K562 (cell line): ENCODE measurements around the gene ZBTB26. TPM values are rescaled to one million over a fixed set of nuclear protein-coding genes. Genes with fewer than 3 reads are reported as not detected.

ENCODE experiments used
- BCOR ChIP-seq: fragments of 450-650 bp; IDR thresholded peaks from 2 replicates; pipeline ENCODE4 v1.6.1; 2016
- CCAR2 ChIP-seq: fragments of 200-400 bp; formaldehyde crosslinking; IDR thresholded peaks from 2 replicates; pipeline ENCODE4 v1.6.1; 2017; ENCODE audit warnings: mild to moderate bottlenecking, low read depth, low read length
- ELF4 ChIP-seq: fragments of 450-650 bp; formaldehyde crosslinking; IDR thresholded peaks from 2 replicates; pipeline ENCODE4 v1.4.0; 2022; ENCODE audit warnings: missing genetic modification characterization
- FOXA3 ChIP-seq, 2 experiments: fragments of 450-650 bp in 1 of 2; sonication (generic) in 1 of 2; formaldehyde crosslinking; IDR thresholded peaks in 1 of 2; conservative IDR thresholded peaks in 1 of 2; 2 replicates each; pipeline versions ENCODE4 v1.4.0 to v1.8.0; 2020 to 2022; ENCODE audit warnings: mild to moderate bottlenecking in 2 of 2, missing genetic modification reagents in 1 of 2
- NCOA2 ChIP-seq, 2 experiments: fragments of 450-650 bp; IDR thresholded peaks; 2 replicates each; pipeline ENCODE4 v1.6.1; 2018; ENCODE audit warnings: mild to moderate bottlenecking in 2 of 2, moderate library complexity in 1 of 2; ENCODE audit not compliant: partially characterized antibody in 2 of 2
- NELFE ChIP-seq: IDR thresholded peaks from 2 replicates; pipeline ENCODE4 v1.6.1; 2011; ENCODE audit warnings: mild to moderate bottlenecking; ENCODE audit not compliant: insufficient read depth, insufficient read length
- NONO ChIP-seq, 2 experiments: fragments of 200-400 bp in 1 of 2; fragments of 450-650 bp in 1 of 2; formaldehyde crosslinking in 1 of 2; IDR thresholded peaks; 2 replicates each; pipeline ENCODE4 v1.6.1; 2017; ENCODE audit warnings: low read depth in 2 of 2, mild to moderate bottlenecking in 2 of 2, moderate library complexity in 2 of 2, low read length in 1 of 2
- NR2F6 ChIP-seq: fragments of 450-650 bp; formaldehyde crosslinking; IDR thresholded peaks from 2 replicates; pipeline ENCODE4 v1.4.0; 2020; ENCODE audit warnings: mild to moderate bottlenecking
- RBM15 ChIP-seq: fragments of 200-400 bp; formaldehyde crosslinking; IDR thresholded peaks from 2 replicates; pipeline ENCODE4 v1.6.1; 2018; ENCODE audit warnings: mild to moderate bottlenecking, low read length, moderate library complexity; ENCODE audit not compliant: insufficient read depth
- RHOXF2B ChIP-seq: fragments of 250-450 bp; sonication (Bioruptor Pico); conservative IDR thresholded peaks from 2 replicates; pipeline ENCODE4 v1.5.1; 2021
- TAF1 ChIP-seq: IDR thresholded peaks from 2 replicates; pipeline ENCODE4 v1.6.1; 2011; ENCODE audit warnings: mild to moderate bottlenecking, low read length, moderate library complexity; ENCODE audit not compliant: insufficient read depth, control insufficient read depth, severe bottlenecking; ENCODE audit errors: extremely low read depth
- TOE1 ChIP-seq, 2 experiments: fragments of 450-650 bp in 1 of 2; sonication (generic) in 1 of 2; formaldehyde crosslinking in 1 of 2; IDR thresholded peaks; 2 replicates each; pipeline versions ENCODE4 v1.7.1 to v1.8.0; 2016 to 2022; ENCODE audit warnings: borderline replicate concordance in 2 of 2, mild to moderate bottlenecking in 2 of 2, antibody characterized with exemption in 1 of 2, inconsistent platforms in 1 of 2, low read depth in 1 of 2, missing genetic modification reagents in 1 of 2, moderate library complexity in 1 of 2
- ZNF197 ChIP-seq: fragments of 200-800 bp; sonication (Bioruptor generic); IDR thresholded peaks from 2 replicates; pipeline ENCODE4 v1.6.1; 2016; ENCODE audit warnings: low read depth, missing genetic modification characterization, missing compliant biosample characterization
- polyA plus RNA-seq, 8 experiments: library from polyadenylated mRNA; depleted of rRNA in 4 of 8; stranded (reverse) in 5 of 8; unstranded in 3 of 8; fragments of >200 nt; fragmentation: Nextera tagmentation in 2 of 8; fragmentation: Illumina TruSeq in 1 of 8; extraction: Ambion mirVana in 2 of 8; extraction: Trizol in 1 of 8; gene quantifications; 2 replicates each; pipeline versions ENCODE4 v1.2.1 to v1.2.3, GENCODE V29; 2011 to 2014; ENCODE audit warnings: inconsistent platforms in 1 of 8, missing spikeins in 1 of 8
- total RNA-seq, 7 experiments: library from RNA; depleted of rRNA in 6 of 7; stranded (reverse); fragments of >200 nt in 6 of 7; fragmentation: Illumina TruSeq in 2 of 7; extraction: Trizol in 2 of 7; gene quantifications; 2 replicates each; pipeline versions ENCODE4 v1.2.1 to v1.2.3, GENCODE V29; 2011 to 2021; ENCODE audit warnings: low replicate concordance in 1 of 7
- TF ChIP-seq, protein P1 (sequence below): fragments of 450-650 bp; IDR thresholded peaks from 2 replicates; pipeline ENCODE4 v1.6.1; 2018; ENCODE audit warnings: mild to moderate bottlenecking, low read depth; ENCODE audit not compliant: partially characterized antibody
- TF ChIP-seq, protein P2 (sequence below), 2 experiments: fragments of 200-800 bp in 1 of 2; sonication (Bioruptor generic) in 1 of 2; sonication (generic) in 1 of 2; formaldehyde crosslinking in 1 of 2; IDR thresholded peaks in 1 of 2; conservative IDR thresholded peaks in 1 of 2; 2 replicates each; pipeline versions ENCODE4 v1.5.0 to v1.6.1; 2016 to 2020; ENCODE audit warnings: missing compliant biosample characterization in 1 of 2, missing genetic modification characterization in 1 of 2, missing genetic modification reagents in 1 of 2
- TF ChIP-seq, protein P3 (sequence below): fragments of 250-450 bp; sonication (Bioruptor Pico); IDR thresholded peaks from 2 replicates; pipeline ENCODE4 v1.5.0; 2022; ENCODE audit warnings: mild to moderate bottlenecking
- TF ChIP-seq, protein P4 (sequence below): fragments of 250-450 bp; sonication (Bioruptor Pico); IDR thresholded peaks from 2 replicates; pipeline ENCODE4 v1.8.0; 2021; ENCODE audit warnings: borderline replicate concordance, mild to moderate bottlenecking, moderate library complexity; ENCODE audit not compliant: poor library complexity, severe bottlenecking

ZBTB26 gene
- total and polyA plus RNA-seq, 9 of the 15 experiments (the other 6 are each of a cell fraction or from before 2014, with no cell fraction given), result 2.4 to 20.7 (median 5.0) TPM

DNA sequence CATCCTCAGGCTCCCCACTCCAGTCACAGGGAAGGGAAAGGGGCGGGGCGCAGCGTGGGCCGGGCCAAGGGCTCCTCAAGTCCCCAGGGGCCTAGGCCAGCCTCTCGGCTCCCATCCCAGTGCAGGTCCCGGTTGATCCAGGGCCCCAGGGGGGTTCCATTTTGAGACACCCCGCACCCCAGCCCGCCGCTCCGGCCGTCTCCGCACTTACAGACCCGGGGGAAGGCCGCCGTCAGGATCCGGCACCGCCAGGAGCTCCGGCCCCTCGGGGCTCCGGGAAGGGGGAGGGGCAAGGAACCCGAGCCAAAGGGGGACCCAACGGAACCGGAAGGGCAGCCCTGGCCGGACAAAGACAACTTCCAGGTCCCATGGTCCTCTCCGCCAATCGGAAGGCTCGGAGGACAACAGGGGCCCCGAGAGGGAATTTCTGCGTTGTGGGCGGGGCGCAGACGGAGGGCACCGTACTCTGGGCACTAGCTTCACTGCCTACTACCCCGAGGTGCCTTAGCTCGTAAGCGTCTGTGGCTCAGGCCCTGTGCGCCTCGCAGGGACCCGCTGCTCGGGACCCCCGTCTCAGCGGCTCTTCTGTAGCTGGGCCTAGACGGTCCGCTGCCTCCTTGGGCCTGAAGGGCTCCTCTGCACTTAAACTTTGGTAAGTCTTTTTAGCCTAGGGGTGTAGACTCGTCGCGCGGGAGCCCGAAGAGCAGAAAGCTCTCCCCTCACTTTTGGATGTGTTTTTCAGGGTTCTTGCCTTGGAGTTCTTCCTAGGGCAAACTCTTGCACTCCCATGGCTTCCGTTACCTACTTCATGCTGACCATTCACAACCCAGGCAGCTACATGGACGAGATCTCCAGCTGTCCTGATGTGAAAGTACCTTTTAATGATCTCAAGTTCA is at the start of gene ZBTB26 (continued):
- TF ChIP-seq, protein P1, sequence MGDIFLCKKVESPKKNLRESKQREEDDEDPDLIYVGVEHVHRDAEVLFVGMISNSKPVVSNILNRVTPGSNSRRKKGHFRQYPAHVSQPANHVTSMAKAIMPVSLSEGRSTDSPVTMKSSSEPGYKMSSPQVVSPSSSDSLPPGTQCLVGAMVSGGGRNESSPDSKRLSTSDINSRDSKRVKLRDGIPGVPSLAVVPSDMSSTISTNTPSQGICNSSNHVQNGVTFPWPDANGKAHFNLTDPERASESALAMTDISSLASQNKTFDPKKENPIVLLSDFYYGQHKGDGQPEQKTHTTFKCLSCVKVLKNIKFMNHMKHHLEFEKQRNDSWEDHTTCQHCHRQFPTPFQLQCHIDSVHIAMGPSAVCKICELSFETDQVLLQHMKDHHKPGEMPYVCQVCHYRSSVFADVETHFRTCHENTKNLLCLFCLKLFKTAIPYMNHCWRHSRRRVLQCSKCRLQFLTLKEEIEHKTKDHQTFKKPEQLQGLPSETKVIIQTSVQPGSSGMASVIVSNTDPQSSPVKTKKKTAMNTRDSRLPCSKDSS, result no peak
- no peak for TF ChIP-seq NR2F6
- TF ChIP-seq ELF4 (CRISPR knock-in tag), result no peak
- TF ChIP-seq RHOXF2B (CRISPR knock-in tag), result no peak
- TF ChIP-seq, protein P2, sequence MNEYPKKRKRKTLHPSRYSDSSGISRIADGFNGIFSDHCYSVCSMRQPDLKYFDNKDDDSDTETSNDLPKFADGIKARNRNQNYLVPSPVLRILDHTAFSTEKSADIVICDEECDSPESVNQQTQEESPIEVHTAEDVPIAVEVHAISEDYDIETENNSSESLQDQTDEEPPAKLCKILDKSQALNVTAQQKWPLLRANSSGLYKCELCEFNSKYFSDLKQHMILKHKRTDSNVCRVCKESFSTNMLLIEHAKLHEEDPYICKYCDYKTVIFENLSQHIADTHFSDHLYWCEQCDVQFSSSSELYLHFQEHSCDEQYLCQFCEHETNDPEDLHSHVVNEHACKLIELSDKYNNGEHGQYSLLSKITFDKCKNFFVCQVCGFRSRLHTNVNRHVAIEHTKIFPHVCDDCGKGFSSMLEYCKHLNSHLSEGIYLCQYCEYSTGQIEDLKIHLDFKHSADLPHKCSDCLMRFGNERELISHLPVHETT (CRISPR knock-in tag; conservative IDR thresholded peaks at IDR 0.05 in 1 of 2, IDR thresholded peaks at IDR 0.05 in 1 of 2), result peak in 1 of 2 experiments; percentile 80; a peak in 2 of 4 replicates
- no peak for TF ChIP-seq NCOA2 (IDR thresholded peaks at IDR 0.05; ENCODE audit: partially characterized antibody in 2 of 2)
- no peak for TF ChIP-seq ZNF197 (CRISPR knock-in tag)
- TF ChIP-seq RBM15, result no peak
- TF ChIP-seq TOE1 (IDR thresholded peaks at IDR 0.05; ENCODE audit: borderline replicate concordance), result peak; percentile 86
- no peak for TF ChIP-seq TOE1 (CRISPR knock-in tag; IDR thresholded peaks at IDR 0.05; ENCODE audit: borderline replicate concordance, low read depth)
- peak; percentile 66 for TF ChIP-seq TAF1
- TF ChIP-seq, protein P3, sequence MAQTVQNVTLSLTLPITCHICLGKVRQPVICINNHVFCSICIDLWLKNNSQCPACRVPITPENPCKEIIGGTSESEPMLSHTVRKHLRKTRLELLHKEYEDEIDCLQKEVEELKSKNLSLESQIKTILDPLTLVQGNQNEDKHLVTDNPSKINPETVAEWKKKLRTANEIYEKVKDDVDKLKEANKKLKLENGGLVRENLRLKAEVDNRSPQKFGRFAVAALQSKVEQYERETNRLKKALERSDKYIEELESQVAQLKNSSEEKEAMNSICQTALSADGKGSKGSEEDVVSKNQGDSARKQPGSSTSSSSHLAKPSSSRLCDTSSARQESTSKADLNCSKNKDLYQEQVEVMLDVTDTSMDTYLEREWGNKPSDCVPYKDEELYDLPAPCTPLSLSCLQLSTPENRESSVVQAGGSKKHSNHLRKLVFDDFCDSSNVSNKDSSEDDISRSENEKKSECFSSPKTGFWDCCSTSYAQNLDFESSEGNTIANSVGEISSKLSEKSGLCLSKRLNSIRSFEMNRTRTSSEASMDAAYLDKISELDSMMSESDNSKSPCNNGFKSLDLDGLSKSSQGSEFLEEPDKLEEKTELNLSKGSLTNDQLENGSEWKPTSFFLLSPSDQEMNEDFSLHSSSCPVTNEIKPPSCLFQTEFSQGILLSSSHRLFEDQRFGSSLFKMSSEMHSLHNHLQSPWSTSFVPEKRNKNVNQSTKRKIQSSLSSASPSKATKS (CRISPR knock-in tag), result no peak
- TF ChIP-seq NONO (IDR thresholded peaks at IDR 0.05; ENCODE audit: low read depth in 2 of 2, low read length in 1 of 2), result no peak
- TF ChIP-seq, protein P4, sequence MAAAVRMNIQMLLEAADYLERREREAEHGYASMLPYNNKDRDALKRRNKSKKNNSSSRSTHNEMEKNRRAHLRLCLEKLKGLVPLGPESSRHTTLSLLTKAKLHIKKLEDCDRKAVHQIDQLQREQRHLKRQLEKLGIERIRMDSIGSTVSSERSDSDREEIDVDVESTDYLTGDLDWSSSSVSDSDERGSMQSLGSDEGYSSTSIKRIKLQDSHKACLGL, result no peak
- TF ChIP-seq FOXA3 (CRISPR knock-in tag; conservative IDR thresholded peaks at IDR 0.05 in 1 of 2, IDR thresholded peaks at IDR 0.05 in 1 of 2), result no peak
- TF ChIP-seq BCOR, result no peak
- no peak for TF ChIP-seq NELFE
- no peak for TF ChIP-seq CCAR2
